ENCODE data around the gene TFEB. TPM values are rescaled to one million over a fixed set of nuclear protein-coding genes. Genes with fewer than 3 reads are reported as not detected.

TFEB gene
- polyA plus RNA-seq, 1 experiment, result 3.9 TPM

- POLR2A ChIA-PET, result interaction anchor here (0.6 to 1.4 kb wide), 3 partner anchors 9 to 244 kb away, joined by 3 read pairs; no protein-coding TSS in a partner anchor
- no peaks in the 10 kb centered on the region for H3K27me3 ChIP-seq (ENCODE audit: control insufficient read depth, insufficient read depth, low read length)
- H3K4me3 ChIP-seq (ENCODE audit: low read depth, low read length), result no peak overlapping the region
- CTCF ChIA-PET, result no interaction called here
- TF ChIP-seq CTCF (IDR thresholded peaks at IDR 0.05; ENCODE audit: low read depth, low read length), result no peak
- H3K27ac ChIP-seq (ENCODE audit: low read depth, low read length), result no peak overlapping the region
- H3K9me3 ChIP-seq (ENCODE audit: control insufficient read depth, insufficient read depth, low read length), result no peaks in the 10 kb centered on the region; the same call in 1 of the 2 replicates
- no peak for DNase-seq (ENCODE audit: low read depth, low spot score)
These were observed 22.2 kb downstream of the TFEB start for GRCh38 chr6:41713159-41713649.

- no peak for DNase-seq (ENCODE audit: low read depth, low spot score)
- TF ChIP-seq CTCF (IDR thresholded peaks at IDR 0.05; ENCODE audit: low read depth, low read length), result no peak
- ChIA-PET POLR2A (interaction anchor here (0.6 to 1.4 kb wide), 3 partner anchors 9 to 243 kb away, joined by 3 read pairs; no protein-coding TSS in a partner anchor), CTCF (no interaction called here)
- Histone ChIP-seq H3K9me3 (ENCODE audit: control insufficient read depth, insufficient read depth, low read length) (no peaks in the 10 kb centered on the region; the same call in 1 of the 2 replicates), H3K4me3 (ENCODE audit: low read depth, low read length) (no peak overlapping the region), H3K27ac (ENCODE audit: low read depth, low read length) (no peak overlapping the region), H3K27me3 (ENCODE audit: control insufficient read depth, insufficient read depth, low read length) (no peaks in the 10 kb centered on the region)
These were observed 22.7 kb downstream of the TFEB start for GRCh38 chr6:41712651-41713103.

GRCh38 chr6:41711323-41712038, 23.9 kb downstream of the TFEB start:
- POLR2A ChIA-PET, result no interaction called here
- TF ChIP-seq CTCF (IDR thresholded peaks at IDR 0.05; ENCODE audit: low read depth, low read length), result no peak
- Histone ChIP-seq H3K27ac (ENCODE audit: low read depth, low read length) (no peak overlapping the region), H3K9me3 (ENCODE audit: control insufficient read depth, insufficient read depth, low read length) (no peaks in the 10 kb centered on the region; the same call in 1 of the 2 replicates), H3K4me3 (ENCODE audit: low read depth, low read length) (no peak overlapping the region), H3K27me3 (ENCODE audit: control insufficient read depth, insufficient read depth, low read length) (no peaks in the 10 kb centered on the region)
- CTCF ChIA-PET, result interaction anchor here (1.1 kb wide), 1 partner anchor 343 kb away, joined by 4 read pairs; no protein-coding TSS in a partner anchor
- DNase-seq (ENCODE audit: low read depth, low spot score), result no peak

GRCh38 chr6:41709375-41709774, 26.0 kb downstream of the TFEB start:
- no peaks in the 10 kb centered on the region for H3K27me3 ChIP-seq (ENCODE audit: control insufficient read depth, insufficient read depth, low read length)
- POLR2A ChIA-PET, result no interaction called here
- CTCF ChIA-PET, result no interaction called here

More at GRCh38 chr6:41709375-41709774, 26.0 kb downstream of the TFEB start:
- no peak for TF ChIP-seq CTCF (IDR thresholded peaks at IDR 0.05; ENCODE audit: low read depth, low read length)
- no peak for DNase-seq (ENCODE audit: low read depth, low spot score)
- H3K4me3 ChIP-seq (ENCODE audit: low read depth, low read length), result no peak overlapping the region
- H3K9me3 ChIP-seq (ENCODE audit: control insufficient read depth, insufficient read depth, low read length), result no peaks in the 10 kb centered on the region; the same call in 1 of the 2 replicates
- no peak overlapping the region for H3K27ac ChIP-seq (ENCODE audit: low read depth, low read length)
